GM21360 (cell line): ENCODE results near the gene CHD8.
A peak's percentile ranks its signal among the peaks of the same experiment; 100 is the strongest.
"Not testable (repeated sequence)": the region's sequence is repeated elsewhere in the genome, so short reads cannot be mapped to it uniquely, and the experiment has no call there.

ENCODE experiments used
- ATAC-seq: cut with Tn5 transposase; IDR thresholded peaks from one replicate; pipeline ENCODE4 v1.9.1; 2021; ENCODE audit warnings: mild to moderate bottlenecking, moderate library complexity; ENCODE audit not compliant: unreplicated experiment

CHD8 gene, protein sequence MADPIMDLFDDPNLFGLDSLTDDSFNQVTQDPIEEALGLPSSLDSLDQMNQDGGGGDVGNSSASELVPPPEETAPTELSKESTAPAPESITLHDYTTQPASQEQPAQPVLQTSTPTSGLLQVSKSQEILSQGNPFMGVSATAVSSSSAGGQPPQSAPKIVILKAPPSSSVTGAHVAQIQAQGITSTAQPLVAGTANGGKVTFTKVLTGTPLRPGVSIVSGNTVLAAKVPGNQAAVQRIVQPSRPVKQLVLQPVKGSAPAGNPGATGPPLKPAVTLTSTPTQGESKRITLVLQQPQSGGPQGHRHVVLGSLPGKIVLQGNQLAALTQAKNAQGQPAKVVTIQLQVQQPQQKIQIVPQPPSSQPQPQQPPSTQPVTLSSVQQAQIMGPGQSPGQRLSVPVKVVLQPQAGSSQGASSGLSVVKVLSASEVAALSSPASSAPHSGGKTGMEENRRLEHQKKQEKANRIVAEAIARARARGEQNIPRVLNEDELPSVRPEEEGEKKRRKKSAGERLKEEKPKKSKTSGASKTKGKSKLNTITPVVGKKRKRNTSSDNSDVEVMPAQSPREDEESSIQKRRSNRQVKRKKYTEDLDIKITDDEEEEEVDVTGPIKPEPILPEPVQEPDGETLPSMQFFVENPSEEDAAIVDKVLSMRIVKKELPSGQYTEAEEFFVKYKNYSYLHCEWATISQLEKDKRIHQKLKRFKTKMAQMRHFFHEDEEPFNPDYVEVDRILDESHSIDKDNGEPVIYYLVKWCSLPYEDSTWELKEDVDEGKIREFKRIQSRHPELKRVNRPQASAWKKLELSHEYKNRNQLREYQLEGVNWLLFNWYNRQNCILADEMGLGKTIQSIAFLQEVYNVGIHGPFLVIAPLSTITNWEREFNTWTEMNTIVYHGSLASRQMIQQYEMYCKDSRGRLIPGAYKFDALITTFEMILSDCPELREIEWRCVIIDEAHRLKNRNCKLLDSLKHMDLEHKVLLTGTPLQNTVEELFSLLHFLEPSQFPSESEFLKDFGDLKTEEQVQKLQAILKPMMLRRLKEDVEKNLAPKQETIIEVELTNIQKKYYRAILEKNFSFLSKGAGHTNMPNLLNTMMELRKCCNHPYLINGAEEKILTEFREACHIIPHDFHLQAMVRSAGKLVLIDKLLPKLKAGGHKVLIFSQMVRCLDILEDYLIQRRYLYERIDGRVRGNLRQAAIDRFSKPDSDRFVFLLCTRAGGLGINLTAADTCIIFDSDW (N-terminal part only)

DNA sequence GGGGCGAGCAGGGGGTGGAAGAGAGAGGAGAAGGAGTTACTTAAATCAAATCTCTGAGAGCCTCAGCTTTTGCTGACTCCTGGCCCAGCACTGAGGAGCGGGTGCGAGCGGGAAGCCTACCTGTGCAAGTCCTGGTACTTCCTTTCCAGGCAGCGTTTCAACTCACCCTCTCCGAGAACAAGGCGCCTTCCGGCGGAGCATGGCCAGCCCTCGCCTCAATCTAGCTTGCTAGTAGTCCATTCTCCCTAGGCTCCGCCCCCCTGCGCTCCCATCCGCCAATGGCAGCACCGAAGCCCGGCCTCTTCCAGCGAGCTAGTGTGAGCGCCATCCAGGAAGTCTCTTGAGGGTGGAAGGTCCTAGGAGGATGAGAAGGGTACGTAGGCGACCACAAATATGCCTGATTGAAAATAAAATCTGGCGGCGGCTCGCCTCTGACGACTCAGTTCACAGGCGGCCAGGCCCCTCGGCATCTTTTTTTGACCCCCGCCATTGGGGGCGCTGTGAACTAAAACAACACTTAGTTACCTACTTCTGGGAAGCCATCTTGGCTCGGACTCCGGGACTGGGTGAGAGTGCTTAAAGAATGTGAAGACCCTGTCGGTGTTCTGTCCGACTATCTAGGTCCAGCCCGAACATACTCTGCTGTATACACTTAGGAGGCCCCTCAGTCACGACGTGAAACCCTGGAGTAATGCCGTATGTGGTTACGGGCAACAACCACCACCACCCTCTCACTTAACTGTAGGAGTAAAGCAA lies at the start of gene CHD8:
CHD8 (minus strand) TSS at position 212 of the 756 bp plus-strand sequence. CDS start 24,480 bp downstream, outside the sequence.
- peak; percentile 94 for ATAC-seq

DNA sequence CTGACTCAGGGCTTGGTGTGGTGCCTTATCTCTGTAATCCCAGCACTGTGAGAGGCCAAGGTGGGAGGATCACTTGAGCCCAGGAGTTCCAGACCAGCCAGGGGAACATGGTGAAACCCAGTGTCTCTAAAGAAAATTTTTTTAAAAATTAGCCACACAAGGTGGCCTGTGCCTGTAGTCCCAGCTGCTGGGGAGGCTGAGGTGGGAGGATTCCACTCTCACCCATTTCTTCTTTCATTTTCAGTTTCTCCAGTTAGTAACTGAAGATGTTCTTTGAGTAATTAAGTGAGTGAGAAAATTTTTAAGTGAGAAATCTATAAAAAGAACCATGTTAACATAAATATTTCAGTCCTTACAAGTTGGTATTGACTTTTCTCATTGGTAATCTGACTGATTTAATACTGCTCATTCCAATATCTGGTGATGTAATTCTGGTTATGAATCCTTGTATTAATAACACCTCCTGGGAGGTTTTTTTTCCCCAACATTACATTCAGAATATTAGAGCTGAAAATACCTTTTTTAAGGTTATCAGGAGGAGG lies 49.2 kb upstream of the CHD8 start:
- peak; percentile 81 for ATAC-seq

DNA sequence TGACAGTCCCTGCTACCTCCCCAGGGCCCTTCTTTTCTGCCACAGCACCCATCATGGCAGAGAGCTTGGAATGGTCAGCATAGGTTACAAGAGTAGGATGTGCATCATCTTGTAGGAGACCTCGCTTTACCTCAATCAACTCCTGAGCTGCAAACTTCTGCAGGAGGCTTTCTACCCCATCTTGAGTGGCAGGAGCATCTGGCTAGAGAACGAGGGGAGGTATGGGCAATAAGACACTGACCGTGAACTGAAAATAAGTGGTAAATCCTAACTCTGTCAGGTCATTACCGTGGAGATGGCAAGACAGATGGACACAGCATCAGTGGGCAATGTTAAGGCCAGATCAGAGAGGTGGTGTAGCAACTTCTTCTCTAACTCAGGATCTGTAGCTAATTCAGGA lies 47.5 kb upstream of the CHD8 start:
- ATAC-seq = no peak

DNA sequence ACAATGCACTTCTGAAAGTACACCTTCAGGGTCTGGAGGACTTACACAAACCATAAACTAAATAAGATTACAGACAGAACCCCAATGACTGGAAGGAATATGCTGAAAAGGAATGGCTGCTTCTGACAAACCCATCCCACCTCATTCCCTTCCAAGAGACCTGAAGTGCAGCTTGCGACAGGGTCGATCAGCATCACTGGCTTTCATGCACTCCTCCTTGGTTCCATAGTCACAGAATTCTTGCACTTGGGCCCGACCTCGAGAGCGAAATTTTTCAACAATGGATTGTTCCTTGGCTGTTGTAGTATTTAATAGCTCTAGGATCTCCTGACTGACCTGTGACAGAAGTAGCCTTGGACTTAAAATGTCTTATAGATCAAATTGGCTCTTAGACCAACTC lies 45.6 kb upstream of the CHD8 start:
- no peak for ATAC-seq

DNA sequence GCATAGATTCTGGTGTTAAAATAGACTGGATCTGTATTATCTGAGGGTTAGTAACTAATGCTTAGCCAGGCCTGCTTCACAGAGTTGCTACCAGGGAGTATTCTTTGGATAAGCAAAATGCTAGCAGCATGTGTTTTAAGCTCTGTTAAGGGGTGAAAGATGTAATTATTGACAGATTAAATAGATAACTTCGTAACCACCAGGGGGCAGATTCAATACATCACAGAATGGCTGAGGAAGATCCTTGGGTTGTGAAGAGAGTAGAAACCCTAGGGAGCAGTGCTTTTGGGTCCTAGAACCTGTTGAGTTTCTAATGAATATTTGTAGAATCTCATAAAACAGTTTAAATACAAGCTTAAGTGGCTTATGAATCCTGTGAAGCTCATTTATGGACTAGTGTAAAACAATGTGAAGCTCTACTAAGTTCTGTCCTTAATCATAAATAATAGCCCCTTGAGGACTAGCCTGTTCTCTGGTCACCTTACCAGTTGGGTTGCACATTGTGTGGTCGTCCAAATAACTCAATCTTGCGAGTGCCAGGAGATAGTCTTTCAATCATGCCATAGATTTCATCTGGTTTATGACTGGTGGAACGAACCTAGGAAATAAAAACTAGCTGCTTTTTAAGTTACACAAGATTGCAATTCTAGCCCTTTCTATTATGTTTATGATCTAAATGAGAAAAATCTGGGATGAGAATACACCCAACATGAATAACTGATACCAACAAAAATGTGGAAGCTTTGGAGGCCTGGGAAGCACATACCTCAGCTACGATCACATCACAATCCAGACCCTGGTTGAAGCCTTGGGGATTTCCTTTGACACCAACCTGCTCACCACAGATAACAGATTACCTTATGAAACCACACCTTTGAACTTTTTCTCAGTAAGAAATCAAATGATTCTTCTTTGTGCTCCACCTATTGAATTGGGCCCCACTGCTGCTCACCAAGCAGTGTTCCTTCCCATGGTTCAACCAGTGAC lies 42.9 kb upstream of the CHD8 start:
- no peak for ATAC-seq

DNA sequence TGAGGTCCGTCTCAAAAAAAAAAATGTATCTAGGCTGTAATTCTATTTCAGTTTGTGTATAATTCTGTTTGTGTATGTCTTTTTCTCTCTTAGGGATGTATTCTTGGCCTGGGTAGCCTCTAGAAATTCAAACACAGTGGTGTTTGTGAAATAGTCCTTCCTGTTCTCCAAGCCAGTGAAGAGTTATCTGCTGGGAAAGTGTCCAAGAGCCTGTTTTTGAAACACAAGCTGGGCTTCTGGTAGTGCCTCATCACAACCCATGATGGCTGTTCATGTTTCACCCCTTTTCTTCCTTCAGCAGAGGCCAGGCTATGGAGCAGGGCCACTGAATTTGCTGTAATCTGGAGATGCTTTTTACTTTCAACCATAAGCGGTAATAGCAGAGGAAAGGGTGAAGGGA lies 40.5 kb upstream of the CHD8 start:
- ATAC-seq = no peak

DNA sequence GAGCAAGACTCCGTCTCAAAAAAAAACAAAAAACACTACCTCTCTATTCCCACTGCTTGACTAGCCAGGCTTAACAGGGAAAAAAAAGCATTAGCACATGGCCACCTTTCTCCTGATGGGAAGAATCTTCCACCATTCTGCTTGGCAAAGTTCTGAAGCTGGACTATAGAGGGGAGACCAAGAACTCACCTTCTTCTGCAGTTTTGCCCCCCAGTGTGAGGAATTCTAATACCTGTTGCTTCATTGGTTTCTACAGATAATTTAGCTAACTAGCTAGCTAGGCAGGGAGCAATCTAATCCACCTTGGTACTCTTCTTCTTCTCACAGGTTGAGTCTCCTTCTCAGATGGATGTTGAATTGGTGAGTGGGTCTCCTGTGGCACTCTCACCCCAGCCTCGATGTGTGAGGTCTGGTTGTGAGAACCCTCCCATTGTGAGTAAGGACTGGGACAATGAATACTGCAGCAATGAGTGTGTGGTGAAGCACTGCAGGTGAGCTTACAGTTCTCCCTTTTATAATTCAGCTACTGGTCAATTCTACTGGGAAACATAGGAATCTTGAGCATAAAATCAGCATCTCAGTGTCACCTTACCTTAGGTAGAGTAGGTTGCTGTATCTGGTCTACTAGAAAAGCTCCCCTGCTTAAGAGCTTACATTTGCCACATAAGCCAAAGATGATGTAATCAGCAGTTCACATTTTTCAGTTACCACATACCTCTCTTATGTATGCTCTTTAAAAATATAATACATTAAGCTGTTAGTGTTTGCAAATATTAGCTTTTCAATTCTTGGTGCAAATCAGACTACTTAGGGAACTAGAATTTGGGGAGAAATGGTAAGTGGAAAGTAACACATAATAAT lies 39.2 kb upstream of the CHD8 start:
- ATAC-seq = no peak

DNA sequence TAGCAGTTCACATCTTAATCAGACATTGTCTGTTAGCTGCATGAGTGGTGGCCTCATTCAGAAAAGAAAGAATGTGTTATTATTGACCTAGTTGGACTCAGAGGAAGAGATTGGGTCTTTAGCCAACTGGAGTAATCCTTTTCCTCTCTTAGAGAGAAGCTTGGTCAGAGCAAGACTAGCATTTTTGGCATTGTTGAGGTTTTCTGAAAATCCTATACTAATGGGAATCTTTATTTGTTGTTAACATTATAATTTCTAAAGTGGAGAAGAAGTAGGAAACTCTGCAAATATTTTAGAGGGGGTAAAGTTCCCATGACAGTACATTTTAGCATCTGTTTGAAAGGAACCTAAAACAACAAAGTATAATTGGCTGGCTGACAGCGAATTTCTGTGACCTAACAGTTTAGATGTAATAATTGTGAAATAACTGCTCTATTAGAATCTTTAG lies 30.7 kb upstream of the CHD8 start:
- ATAC-seq = no peak

DNA sequence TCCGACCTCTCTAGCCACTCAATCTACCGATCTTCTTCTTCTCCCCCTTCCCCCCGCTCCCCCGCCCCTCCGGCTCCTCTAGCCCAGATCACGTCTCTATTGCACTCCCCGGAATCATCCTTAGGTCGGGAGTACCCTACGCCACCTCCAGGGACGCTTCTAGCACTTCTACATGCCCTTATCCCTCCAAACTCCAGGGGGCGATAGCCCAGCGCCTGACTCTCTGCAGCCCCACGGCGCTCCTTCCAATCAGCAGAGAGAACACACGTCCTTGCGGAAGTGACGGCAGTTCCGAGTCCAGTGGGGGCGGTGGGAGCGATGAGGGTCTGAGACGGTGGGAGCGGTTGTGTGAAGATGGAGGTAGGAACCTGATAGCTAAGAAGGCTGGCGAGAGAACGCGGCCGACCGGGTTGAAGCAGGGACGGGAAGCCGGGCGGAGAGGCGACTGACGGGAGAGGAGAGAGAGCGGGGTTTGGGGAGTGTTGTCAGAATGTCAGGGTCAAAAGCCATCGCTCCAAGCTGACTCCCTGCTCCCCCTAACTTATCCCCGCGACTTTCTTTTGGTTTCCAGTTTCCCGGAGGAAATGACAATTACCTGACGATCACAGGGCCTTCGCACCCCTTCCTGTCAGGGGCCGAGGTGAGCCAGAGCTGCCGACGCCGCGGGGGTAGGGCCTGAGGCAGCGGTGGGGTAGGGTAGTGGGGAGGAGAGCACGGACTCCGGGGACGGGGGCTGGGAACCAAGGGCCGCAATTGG lies 21.2 kb upstream of the CHD8 start, which contains the start of the genes RAB2B and TOX4:
RAB2B (minus strand) TSS at position 35 of the 757 bp plus-strand sequence. CDS start 87 bp downstream, outside the sequence.
TOX4 (plus strand) TSS at position 271 of the 757 bp plus-strand sequence; CDS start at position 355, 84 bp downstream.
- peak; percentile 98 for ATAC-seq

DNA sequence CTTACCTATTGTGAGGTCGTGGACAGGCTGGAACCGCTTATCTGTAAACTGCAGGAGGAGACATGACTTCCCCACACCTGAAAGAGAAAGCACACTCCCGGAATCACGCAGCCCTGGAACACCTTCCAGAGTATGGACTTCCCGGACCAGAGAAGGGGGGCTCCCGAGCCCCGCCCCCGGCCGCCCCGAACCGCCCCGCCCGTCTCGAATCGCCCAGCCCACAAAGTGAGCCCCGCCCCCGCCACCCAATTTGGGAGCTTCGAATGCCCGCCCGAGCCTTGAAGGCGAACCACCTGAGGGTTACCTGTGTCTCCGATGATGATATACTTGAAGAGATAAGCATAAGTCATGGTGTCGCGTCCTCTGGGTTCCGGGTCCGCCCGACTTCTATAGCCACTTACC lies 20.6 kb upstream of the CHD8 start:
- peak; percentile 31 for ATAC-seq

DNA sequence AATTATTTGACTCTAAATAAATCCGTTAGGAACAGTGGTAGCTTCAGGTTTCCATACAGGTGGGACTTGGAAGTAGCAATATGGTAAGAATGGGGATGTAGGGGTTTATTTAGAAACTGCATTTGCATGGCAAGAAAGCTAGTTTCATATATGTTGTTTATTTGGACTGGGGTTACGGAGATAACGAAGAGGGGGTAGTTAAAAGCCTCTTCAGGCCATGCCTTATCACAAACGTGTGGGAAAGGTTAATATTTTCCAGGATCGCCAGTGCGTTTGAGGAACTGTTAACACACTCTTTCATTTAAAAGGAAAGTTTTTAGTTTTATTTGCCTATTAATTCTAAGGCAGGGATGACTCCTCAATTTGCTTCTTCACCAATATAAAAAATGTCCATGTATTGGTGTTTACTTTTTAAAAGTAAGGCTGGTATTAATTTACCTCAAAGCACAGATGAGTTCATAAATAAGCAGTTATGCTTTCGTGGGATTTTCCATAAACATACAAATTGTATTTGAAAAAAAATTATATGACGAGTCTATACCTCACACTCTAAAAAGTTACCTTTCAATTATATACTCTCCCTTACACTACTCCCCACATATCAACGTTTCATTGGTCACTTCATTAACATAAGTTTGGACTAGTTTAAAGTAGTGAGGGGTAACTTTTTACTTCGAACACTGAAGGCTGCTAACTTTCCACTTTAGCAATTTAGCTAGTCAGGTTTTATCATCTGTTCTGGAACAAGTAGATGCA lies 20.0 kb upstream of the CHD8 start:
- ATAC-seq = no peak

DNA sequence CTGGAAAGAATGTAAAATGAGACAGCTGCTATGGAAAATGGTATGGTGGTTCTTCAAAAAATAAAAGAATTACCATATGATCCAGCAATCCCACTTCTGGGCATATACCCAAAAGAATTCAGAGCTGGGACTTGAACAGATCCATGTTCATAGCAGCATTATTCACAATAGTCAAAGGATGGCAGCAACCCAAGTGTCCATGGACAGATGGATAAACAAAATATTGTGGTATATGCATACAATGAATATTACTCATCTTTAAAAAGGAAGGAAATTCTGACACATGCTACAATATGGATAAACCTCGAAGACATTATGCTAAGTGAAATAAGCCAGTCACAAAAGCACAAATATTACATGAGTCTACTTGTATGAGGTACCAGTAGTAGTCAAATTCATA lies 11.7 kb upstream of the CHD8 start:
- ATAC-seq = no peak

DNA sequence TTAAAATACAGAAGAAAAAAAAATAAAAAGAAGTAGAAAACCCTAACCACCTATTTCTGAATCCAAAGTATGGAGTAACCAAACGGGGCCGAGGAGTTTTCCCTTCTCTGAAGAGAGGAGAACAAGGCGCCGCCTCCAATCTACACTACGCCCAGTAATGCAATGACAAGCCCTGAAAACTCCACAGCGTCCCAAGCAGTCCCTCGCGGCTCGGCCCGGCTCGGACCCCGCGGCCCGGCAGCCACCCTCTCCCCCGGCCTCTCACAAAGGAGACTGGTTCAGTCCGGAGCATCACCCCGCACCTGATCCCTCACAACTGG lies 371 bp downstream of the CHD8 start:
- peak; percentile 10 for ATAC-seq

DNA sequence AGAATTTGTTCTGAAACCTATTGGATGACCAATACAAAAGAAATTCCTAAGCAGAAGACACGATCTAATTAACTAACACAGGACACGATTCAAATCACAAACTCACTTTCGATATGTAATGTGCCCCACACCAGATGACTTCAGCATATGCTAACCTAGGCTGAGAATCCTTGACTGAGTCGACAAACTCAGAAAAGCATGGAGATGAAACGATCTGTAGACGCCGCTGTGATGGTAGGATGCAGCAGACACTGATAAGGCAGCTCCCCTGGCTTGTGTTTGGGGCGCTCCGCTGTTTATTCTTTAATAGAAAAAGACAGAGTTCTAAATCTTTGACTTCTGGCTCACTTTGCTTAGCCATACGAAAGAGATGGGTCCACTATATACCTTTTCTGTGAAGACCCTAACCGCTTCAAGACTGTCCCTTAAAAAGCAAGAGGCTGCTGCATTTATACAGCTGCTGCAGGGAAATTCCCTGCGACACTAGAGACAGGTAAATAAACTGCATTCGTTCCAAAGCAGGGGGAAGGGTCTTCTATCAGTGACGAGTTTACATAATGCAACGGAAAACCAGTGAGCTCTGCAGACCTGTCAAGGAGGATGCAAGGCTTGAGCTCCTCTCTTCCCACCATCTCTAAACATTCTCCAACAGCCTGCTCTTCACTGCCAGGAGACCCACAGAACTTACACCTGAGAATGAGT lies 929 bp downstream of the CHD8 start:
- no peak for ATAC-seq

DNA sequence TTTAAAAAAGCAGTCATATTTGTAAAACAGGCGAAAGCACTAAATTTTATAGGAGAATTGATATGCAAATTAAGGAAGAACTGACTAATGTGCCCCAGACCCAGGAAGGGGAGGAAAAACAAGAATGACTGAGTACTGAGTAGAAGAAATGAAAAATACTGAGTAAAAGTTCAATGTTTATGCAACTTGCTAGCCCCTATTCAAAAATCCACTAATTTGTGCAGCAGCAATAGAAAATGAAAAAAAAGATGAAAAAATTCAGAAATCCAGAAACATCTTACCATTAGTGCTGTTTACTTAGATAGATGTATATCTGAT lies 6.1 kb downstream of the CHD8 start:
- no peak for ATAC-seq

DNA sequence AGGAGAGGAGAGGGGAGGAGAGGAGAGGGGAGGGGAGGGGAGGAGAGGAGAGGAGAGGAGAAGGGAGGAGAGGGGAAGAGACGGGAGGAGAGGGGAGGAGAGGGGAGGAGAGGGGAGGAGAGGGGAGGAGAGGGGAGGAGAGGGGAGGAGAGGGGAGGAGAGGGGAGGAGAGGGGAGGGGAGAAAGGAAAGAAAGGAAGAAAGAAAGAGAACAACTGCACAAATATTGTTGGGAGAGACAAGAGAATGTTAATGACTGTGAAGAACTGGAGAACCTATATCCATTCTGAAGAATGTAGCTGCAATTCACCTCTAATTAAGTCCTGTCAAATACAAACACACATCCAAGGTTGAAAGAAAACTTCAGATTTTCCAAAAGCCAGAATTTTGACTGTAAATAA lies 13.3 kb downstream of the CHD8 start:
- not testable (repeated sequence) for ATAC-seq
